OCI-LY1 (cell line): ENCODE results near the gene RAB3C.

Experiments used
- H2AFZ ChIP-seq: fragments of 200-600 bp; sonication (generic), shearing (Covaris generic); 2 replicates; pipeline ENCODE4 v1.6.0; 2014; ENCODE audit warnings: antibody characterized with exemption, mild to moderate bottlenecking, low read length
- H3F3A ChIP-seq: fragments of 200-600 bp; sonication (generic), shearing (Covaris generic); 2 replicates; pipeline ENCODE4 v1.6.0; 2014; ENCODE audit warnings: mild to moderate bottlenecking, antibody characterized with exemption, low read length, moderate library complexity; ENCODE audit not compliant: insufficient read depth
- H3K27ac ChIP-seq: fragments of 200-600 bp; sonication (generic); 2 replicates; pipeline ENCODE4 v1.5.1; 2014; ENCODE audit warnings: low read length, mixed run types, mild to moderate bottlenecking, low read depth; ENCODE audit not compliant: poor library complexity, severe bottlenecking
- H3K27me3 ChIP-seq: fragments of 200-600 bp; sonication (generic); 2 replicates; pipeline ENCODE4 v1.6.0; 2014; ENCODE audit warnings: antibody characterized with exemption, mild to moderate bottlenecking, low read length, moderate library complexity; ENCODE audit not compliant: insufficient read depth
- H3K36me3 ChIP-seq: fragments of 200-600 bp; sonication (generic); 2 replicates; pipeline ENCODE4 v1.6.1; 2014; ENCODE audit warnings: mild to moderate bottlenecking, antibody characterized with exemption, low read length, moderate library complexity, mixed read lengths; ENCODE audit not compliant: insufficient read depth
- H3K4me1 ChIP-seq: fragments of 200-600 bp; sonication (generic); 2 replicates; pipeline ENCODE4 v1.5.1; 2014; ENCODE audit warnings: mild to moderate bottlenecking, low read length, moderate library complexity; ENCODE audit not compliant: insufficient read depth, severe bottlenecking
- H3K4me2 ChIP-seq: fragments of 200-600 bp; sonication (generic), shearing (Covaris generic); 2 replicates; pipeline ENCODE4 v1.6.1; 2014; ENCODE audit warnings: low read length
- H3K4me3 ChIP-seq: fragments of 200-600 bp; sonication (generic); 2 replicates; pipeline ENCODE4 v1.5.1; 2014; ENCODE audit warnings: low read length, low read depth, mild to moderate bottlenecking, mixed read lengths; ENCODE audit not compliant: poor library complexity, severe bottlenecking
- H3K79me2 ChIP-seq: fragments of 200-600 bp; shearing (Covaris generic); 2 replicates; pipeline ENCODE4 v1.6.1; 2016; ENCODE audit warnings: mixed run types, low read length, mixed read lengths; ENCODE audit not compliant: insufficient read depth
- H3K9ac ChIP-seq: fragments of 200-600 bp; sonication (generic), shearing (Covaris generic); 2 replicates; pipeline ENCODE4 v1.6.1; 2014; ENCODE audit warnings: mild to moderate bottlenecking, low read length, mixed read lengths
- H3K9me2 ChIP-seq: fragments of 200-600 bp; sonication (generic), shearing (Covaris generic); 2 replicates; pipeline ENCODE4 v1.6.1; 2014; ENCODE audit warnings: low read depth, mild to moderate bottlenecking, low read length, mixed read lengths
- H3K9me3 ChIP-seq: fragments of 200-600 bp; shearing (Covaris generic); 2 replicates; pipeline ENCODE4 v1.6.1; 2014; ENCODE audit warnings: low read length, mixed read lengths
- H4K20me1 ChIP-seq: fragments of 200-600 bp; sonication (generic), shearing (Covaris generic); 2 replicates; pipeline ENCODE4 v1.6.0; 2016; ENCODE audit warnings: mild to moderate bottlenecking, low read length; ENCODE audit not compliant: insufficient read depth
- CTCF ChIP-seq: fragments of 200-600 bp; sonication (generic), shearing (Covaris generic); IDR thresholded peaks from 2 replicates; pipeline ENCODE4 v1.5.1; 2017; ENCODE audit warnings: mild to moderate bottlenecking, antibody characterized with exemption, low read length, moderate library complexity, mixed read lengths
- EZH2 ChIP-seq: fragments of 200-600 bp; sonication (generic), shearing (Covaris generic); IDR thresholded peaks from 2 replicates; pipeline ENCODE4 v1.8.0; 2017; ENCODE audit warnings: borderline replicate concordance, mixed run types, mild to moderate bottlenecking, antibody characterized with exemption, low read length, moderate library complexity, mixed read lengths

Gene RAB3C

DNA sequence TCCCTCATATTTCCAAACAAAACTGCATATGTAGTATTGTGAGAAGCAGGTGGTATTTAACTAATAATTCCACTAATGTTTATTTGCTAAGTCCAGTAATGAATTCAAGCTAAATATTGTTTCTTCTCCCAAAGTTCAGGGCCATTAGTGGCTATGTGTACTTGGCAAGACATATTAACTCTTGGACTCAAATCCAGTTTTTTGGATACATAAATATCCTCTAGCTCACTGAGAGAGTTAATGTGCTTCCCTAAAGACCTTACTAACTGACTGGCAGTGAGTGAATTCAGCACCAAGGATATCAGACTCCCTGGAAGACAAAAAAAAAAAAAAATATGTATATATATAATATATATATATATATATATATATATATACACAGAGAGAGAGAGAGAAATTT lies 214.1 kb downstream of the RAB3C start:
- no peak overlapping the region for H3K27ac ChIP-seq
- no peaks in the 10 kb centered on the region for H3K79me2 ChIP-seq
- H2AFZ ChIP-seq, result no peak overlapping the region
- no peak for TF ChIP-seq EZH2
- no peak for TF ChIP-seq CTCF
- H4K20me1 ChIP-seq, result no peaks in the 10 kb centered on the region
- H3K27me3 ChIP-seq, result no peaks in the 10 kb centered on the region
- H3K9ac ChIP-seq, result no peak overlapping the region
- no peaks in the 10 kb centered on the region for H3K36me3 ChIP-seq
- H3K9me3 ChIP-seq, result no peaks in the 10 kb centered on the region
- H3K4me1 ChIP-seq, result no peaks in the 10 kb centered on the region
- H3K9me2 ChIP-seq, result no peaks in the 10 kb centered on the region
- no peak overlapping the region for H3K4me3 ChIP-seq
- H3F3A ChIP-seq, result no peaks in the 10 kb centered on the region
- no peak overlapping the region for H3K4me2 ChIP-seq

GRCh38 chr5:58800356-58800755 lies 217.5 kb downstream of the RAB3C start:
- Histone ChIP-seq H3K9me3 (no peaks in the 10 kb centered on the region), H3F3A (no peaks in the 10 kb centered on the region), H4K20me1 (no peaks in the 10 kb centered on the region), H3K36me3 (no peaks in the 10 kb centered on the region), H2AFZ (no peak overlapping the region), H3K27ac (no peak overlapping the region), H3K9me2 (no peaks in the 10 kb centered on the region), H3K4me1 (no peaks in the 10 kb centered on the region), H3K27me3 (no peaks in the 10 kb centered on the region), H3K4me2 (no peak overlapping the region), H3K4me3 (no peak overlapping the region), H3K9ac (no peak overlapping the region), H3K79me2 (no peaks in the 10 kb centered on the region)
- TF ChIP-seq EZH2 (no peak), CTCF (no peak)

- H3K27me3 ChIP-seq, result no peaks in the 10 kb centered on the region
- H3K79me2 ChIP-seq, result no peaks in the 10 kb centered on the region
- no peaks in the 10 kb centered on the region for H3K9me3 ChIP-seq
- no peaks in the 10 kb centered on the region for H4K20me1 ChIP-seq
- no peak overlapping the region for H3K4me2 ChIP-seq
- H3K36me3 ChIP-seq, result no peaks in the 10 kb centered on the region
- H3K27ac ChIP-seq, result no peak overlapping the region
- no peak overlapping the region for H3K9ac ChIP-seq
- no peak overlapping the region for H2AFZ ChIP-seq
- no peak for TF ChIP-seq CTCF
- no peak for TF ChIP-seq EZH2
- no peaks in the 10 kb centered on the region for H3F3A ChIP-seq
- no peaks in the 10 kb centered on the region for H3K9me2 ChIP-seq
- H3K4me3 ChIP-seq, result no peak overlapping the region
- no peaks in the 10 kb centered on the region for H3K4me1 ChIP-seq
Observed at GRCh38 chr5:58800861-58801540, 218.1 kb downstream of the RAB3C start.
